Measurements from ENCODE around the gene TNNT2. TPM values are rescaled to one million over a fixed set of nuclear protein-coding genes. Genes with fewer than 3 reads are reported as not detected.

Gene TNNT2
- total and polyA plus RNA-seq, 12 donors, result 5,905 to 31,279 (median 7,605) TPM

DNA sequence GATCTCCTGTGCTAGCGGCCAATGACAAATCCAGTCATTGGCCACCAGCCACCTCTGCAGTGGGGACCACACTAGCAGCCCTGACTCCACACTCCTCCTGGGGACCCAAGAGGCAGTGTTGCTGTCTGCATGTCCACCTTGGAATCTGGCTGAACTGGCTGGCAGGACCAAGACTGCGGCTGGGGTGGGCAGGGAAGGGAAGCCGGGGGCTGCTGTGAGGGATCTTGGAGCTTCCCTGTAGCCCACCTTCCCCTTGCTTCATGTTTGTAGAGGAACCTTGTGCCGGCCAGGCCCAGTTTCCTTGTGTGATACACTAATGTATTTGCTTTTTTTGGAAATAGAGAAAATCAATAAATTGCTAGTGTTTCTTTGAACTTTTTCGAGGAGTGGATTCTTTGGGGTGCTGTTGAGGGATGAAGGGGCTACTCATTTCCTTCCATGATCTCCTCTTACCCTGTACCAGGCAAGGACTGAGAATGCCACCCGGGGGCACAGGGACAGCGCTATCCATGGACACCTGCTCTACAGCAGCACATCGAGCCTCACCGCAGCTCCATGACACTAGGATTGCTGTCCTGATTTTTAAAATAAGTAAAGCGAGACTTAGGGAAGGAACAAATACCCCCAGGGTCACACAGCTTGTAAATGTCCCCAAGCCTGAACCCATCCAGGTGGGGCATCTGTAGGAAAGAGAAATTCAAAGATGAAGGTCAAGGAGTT is 44.7 kb downstream of the TNNT2 start:
- no peaks in the 10 kb centered on the region for H3K36me3 ChIP-seq
- 96 to 99% methylated on average over 10 of the region's 10 CpGs for WGBS, 2 donors
- H3K9me3 ChIP-seq, result no peaks in the 10 kb centered on the region

DNA sequence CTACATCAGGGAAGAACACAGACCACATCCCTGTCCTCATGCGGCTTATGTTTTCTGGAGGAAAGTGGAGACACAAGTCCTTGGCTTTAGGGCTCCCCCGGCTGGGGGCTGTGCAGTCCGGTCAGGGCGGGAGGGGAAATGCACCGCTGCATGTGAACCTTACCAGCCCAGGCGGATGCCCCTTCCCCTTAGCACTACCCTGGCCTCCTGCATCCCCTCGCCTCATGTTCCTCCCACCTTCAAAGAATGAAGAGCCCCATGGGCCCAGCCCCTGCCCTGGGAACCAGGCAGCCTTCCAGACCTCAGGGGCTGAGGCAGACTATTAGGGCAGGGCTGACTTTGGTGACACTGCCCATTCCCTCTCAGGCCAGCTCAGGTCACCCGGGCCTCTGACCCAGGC is 45.5 kb downstream of the TNNT2 start:
- no peak for ATAC-seq

More for the DNA sequence above, 44.7 kb downstream of the TNNT2 start:
- TF ChIP-seq, protein P1, sequence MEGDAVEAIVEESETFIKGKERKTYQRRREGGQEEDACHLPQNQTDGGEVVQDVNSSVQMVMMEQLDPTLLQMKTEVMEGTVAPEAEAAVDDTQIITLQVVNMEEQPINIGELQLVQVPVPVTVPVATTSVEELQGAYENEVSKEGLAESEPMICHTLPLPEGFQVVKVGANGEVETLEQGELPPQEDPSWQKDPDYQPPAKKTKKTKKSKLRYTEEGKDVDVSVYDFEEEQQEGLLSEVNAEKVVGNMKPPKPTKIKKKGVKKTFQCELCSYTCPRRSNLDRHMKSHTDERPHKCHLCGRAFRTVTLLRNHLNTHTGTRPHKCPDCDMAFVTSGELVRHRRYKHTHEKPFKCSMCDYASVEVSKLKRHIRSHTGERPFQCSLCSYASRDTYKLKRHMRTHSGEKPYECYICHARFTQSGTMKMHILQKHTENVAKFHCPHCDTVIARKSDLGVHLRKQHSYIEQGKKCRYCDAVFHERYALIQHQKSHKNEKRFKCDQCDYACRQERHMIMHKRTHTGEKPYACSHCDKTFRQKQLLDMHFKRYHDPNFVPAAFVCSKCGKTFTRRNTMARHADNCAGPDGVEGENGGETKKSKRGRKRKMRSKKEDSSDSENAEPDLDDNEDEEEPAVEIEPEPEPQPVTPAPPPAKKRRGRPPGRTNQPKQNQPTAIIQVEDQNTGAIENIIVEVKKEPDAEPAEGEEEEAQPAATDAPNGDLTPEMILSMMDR (IDR thresholded peaks at IDR 0.05), result no peak
- Histone ChIP-seq H3K4me1 (peaks cover 0 to 21% (median 9%) of the 10 kb centered on the region in 9 donors), H3K27me3 (no peaks in the 10 kb centered on the region), H3K4me3 (no peak overlapping the region), H3K27ac (no peak overlapping the region)
- intact Hi-C loops (cut with DNase I), result no loop called here
- ATAC-seq (no peak), DNase-seq (no peak)

DNA sequence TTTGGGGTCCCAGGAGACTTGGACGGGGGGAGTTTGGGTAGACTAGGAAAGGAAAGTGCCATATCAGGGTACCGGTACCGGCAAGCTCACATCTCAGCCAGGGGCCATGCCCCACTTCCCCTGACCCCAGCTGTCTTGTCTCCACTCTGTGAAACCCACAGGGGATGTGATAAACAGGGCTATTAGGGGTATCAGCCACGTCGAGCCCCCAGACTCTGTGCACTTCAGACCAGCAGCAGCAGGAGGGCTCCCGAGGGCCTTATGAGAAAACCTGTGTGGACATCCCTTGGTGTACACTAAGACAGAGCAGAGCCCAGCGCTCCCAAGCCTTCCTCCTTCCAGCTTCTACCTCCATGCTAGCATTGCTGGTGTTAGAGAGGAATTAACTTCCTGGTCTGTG is 46.3 kb downstream of the TNNT2 start:
- Histone ChIP-seq H3K27ac (no peak overlapping the region), H3K9me3 (no peaks in the 10 kb centered on the region), H3K4me3 (no peak overlapping the region), H3K27me3 (no peaks in the 10 kb centered on the region), H3K36me3 (no peaks in the 10 kb centered on the region), H3K4me1 (peaks cover 0 to 21% (median 9%) of the 10 kb centered on the region in 9 donors)
- TF ChIP-seq, protein P1 (IDR thresholded peaks at IDR 0.05), result no peak
- intact Hi-C loops (cut with DNase I), result no loop called here
- DNase-seq (no peak), ATAC-seq (no peak)
- WGBS, 2 donors, result 80 to 87% methylated on average over 7 of the region's 7 CpGs

More for the DNA sequence above, 45.5 kb downstream of the TNNT2 start:
- no peak for DNase-seq
- WGBS, 2 donors, result 93 to 94% methylated on average over 8 of the region's 8 CpGs
- H3K9me3 ChIP-seq, result no peaks in the 10 kb centered on the region
- no peak overlapping the region for H3K27ac ChIP-seq
- H3K27me3 ChIP-seq, result no peaks in the 10 kb centered on the region
- TF ChIP-seq, protein P1 (IDR thresholded peaks at IDR 0.05), result no peak
- peaks cover 0 to 21% (median 9%) of the 10 kb centered on the region in 9 donors for H3K4me1 ChIP-seq
- H3K36me3 ChIP-seq, result no peaks in the 10 kb centered on the region
- no peak overlapping the region for H3K4me3 ChIP-seq
- intact Hi-C loops (cut with DNase I), result no loop called here

DNA sequence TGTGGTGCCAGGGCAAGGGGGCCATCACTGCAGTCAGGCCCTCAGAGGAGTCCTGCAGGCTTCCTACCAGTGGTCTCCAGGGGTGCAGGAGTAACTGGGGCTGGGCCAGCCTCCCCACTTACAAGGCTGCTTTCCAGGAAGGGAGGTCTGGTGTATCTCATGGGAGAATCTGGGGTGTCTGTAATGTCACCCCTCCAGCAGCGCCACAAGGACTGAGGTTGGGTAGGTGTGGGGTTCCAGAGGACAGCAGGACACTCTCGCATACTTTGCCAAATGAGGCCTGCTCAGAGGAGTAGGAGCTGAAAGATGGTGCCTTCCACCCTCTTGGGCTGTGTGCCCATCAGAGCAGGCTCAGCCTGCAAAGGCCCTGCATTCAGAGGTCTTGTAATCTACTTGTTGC is 46.9 kb downstream of the TNNT2 start:
- 89 to 93% methylated on average over 2 of the region's 2 CpGs for WGBS, 2 donors

More for the DNA sequence above, 46.9 kb downstream of the TNNT2 start:
- Histone ChIP-seq H3K27ac (no peak overlapping the region), H3K9me3 (no peaks in the 10 kb centered on the region), H3K4me3 (no peak overlapping the region), H3K36me3 (no peaks in the 10 kb centered on the region), H3K4me1 (peaks cover 0 to 21% (median 8%) of the 10 kb centered on the region in 9 donors), H3K27me3 (no peaks in the 10 kb centered on the region)
- TF ChIP-seq, protein P1 (IDR thresholded peaks at IDR 0.05), result no peak
- DNase-seq (no peak), ATAC-seq (no peak)
- intact Hi-C loops (cut with DNase I), result no loop called here

Data from heart right ventricle (tissue), 16 donors.